ENCODE data around the gene SLC50A1.
A peak's percentile ranks its signal among the peaks of the same experiment; 100 is the strongest.

The SLC50A1 gene

DNA sequence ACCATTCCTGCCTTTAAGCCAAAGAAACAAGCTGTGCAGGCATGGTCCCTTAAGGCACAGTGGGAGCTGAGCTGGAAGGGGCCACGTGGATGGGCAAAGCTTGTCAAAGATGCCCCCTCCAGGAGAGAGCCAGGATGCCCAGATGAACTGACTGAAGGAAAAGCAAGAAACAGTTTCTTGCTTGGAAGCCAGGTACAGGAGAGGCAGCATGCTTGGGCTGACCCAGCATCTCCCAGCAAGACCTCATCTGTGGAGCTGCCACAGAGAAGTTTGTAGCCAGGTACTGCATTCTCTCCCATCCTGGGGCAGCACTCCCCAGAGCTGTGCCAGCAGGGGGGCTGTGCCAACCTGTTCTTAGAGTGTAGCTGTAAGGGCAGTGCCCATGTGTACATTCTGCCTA, 1.3 kb upstream of the SLC50A1 start:
- DNase-seq (ENCODE audit: low read depth): no peak
- in situ Hi-C loops (cut with HindIII; ENCODE audit: low sequenced_read_pairs): no loop called here
- peak overlapping the region; percentile 57 for H3K4me3 ChIP-seq (ENCODE audit: low read depth, low read length)
- TF ChIP-seq, protein P1, sequence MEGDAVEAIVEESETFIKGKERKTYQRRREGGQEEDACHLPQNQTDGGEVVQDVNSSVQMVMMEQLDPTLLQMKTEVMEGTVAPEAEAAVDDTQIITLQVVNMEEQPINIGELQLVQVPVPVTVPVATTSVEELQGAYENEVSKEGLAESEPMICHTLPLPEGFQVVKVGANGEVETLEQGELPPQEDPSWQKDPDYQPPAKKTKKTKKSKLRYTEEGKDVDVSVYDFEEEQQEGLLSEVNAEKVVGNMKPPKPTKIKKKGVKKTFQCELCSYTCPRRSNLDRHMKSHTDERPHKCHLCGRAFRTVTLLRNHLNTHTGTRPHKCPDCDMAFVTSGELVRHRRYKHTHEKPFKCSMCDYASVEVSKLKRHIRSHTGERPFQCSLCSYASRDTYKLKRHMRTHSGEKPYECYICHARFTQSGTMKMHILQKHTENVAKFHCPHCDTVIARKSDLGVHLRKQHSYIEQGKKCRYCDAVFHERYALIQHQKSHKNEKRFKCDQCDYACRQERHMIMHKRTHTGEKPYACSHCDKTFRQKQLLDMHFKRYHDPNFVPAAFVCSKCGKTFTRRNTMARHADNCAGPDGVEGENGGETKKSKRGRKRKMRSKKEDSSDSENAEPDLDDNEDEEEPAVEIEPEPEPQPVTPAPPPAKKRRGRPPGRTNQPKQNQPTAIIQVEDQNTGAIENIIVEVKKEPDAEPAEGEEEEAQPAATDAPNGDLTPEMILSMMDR (IDR thresholded peaks at IDR 0.05; ENCODE audit: low read depth, low read length, missing control alignments): no peak

DNA sequence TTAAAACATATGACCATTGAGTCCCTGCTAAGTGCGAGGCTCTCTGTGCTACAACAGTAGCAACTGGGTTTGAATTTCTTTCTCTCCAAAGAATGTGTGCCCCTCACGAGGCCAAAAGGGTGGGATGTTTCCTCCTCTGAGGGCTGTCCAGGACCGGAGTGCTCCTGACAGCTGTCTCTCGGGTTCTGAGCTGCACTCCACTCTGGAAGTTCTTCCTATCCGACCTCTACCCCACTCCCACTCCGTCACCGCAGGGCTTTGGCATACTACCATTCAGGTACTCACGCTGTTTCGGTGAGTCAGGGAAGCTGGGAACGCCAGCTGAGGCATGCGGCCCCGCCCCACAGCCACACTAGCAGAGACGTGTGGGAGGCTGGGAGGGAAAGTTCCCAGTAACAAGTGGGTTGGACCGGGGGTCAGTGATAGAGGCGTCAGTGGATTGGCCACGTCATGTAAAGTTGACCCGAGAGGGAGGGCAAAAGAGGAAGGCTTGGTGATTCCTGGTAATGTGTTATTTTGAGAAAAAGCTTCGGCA, 705 bp upstream of the SLC50A1 start:
- DNase-seq (ENCODE audit: low read depth): peak; percentile 92
- TF ChIP-seq, protein P1 (IDR thresholded peaks at IDR 0.05; ENCODE audit: low read depth, low read length, missing control alignments): no peak
- in situ Hi-C loops (cut with HindIII; ENCODE audit: low sequenced_read_pairs): no loop called here
- peak overlapping the region; percentile 57 for H3K4me3 ChIP-seq (ENCODE audit: low read depth, low read length)

DNA sequence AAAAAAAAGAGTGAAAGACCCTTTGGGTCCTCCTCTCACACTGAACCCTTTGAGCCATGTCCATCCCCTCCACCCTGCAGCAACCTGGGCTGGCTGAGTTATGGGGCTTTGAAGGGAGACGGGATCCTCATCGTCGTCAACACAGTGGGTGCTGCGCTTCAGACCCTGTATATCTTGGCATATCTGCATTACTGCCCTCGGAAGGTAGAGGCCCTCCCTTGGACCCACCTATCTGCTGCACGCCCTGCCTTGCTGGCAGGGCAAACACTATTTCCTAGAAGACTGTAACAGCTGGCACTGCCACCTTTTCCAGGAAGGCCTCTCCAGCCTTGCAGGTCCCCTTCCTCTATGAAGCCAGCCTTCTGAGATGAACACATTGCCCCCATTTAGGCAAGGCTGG, 1.1 kb downstream of the SLC50A1 start:
- TF ChIP-seq, protein P1 (IDR thresholded peaks at IDR 0.05; ENCODE audit: low read depth, low read length, missing control alignments): no peak
- H3K4me3 ChIP-seq (ENCODE audit: low read depth, low read length): peak overlapping the region; percentile 57
- DNase-seq (ENCODE audit: low read depth): no peak
- in situ Hi-C loops (cut with HindIII; ENCODE audit: low sequenced_read_pairs): no loop called here

DNA sequence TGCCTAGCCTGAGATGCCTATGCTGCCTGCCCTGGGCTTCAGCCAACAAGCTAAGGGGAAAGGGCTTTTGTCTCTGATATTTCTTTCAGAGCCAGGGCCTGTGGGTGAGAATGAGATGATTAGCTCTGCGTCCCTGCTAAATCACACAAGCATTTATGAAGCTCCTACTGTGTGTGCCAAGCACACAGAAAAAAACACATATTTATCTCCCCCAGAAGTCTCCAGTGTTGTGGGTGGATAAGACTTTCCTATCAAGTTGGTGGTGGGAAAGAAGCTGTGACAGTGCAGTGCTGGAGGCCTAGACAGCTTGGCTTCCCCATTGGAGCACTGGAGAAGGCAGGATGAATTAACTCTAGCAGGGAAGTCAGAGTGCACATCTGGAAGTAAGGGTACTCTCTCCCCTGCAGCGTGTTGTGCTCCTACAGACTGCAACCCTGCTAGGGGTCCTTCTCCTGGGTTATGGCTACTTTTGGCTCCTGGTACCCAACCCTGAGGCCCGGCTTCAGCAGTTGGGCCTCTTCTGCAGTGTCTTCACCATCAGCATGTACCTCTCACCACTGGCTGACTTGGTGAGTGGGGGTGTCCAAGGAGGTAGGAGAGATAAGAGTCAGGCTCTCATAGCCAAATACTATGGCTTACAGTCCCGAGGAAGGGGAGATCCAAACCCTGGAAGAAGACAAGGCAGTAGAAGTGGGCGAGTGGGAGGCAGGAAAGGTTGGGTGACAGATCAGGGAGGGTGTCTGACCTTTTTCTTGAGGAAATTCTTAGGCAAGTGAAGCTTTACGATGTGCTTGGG, 1.7 kb downstream of the SLC50A1 start:
- in situ Hi-C loops (cut with HindIII; ENCODE audit: low sequenced_read_pairs): no loop called here
- no peak for DNase-seq (ENCODE audit: low read depth)
- TF ChIP-seq, protein P1 (IDR thresholded peaks at IDR 0.05; ENCODE audit: low read depth, low read length, missing control alignments): no peak
- peak overlapping the region; percentile 57 for H3K4me3 ChIP-seq (ENCODE audit: low read depth, low read length)

DNA sequence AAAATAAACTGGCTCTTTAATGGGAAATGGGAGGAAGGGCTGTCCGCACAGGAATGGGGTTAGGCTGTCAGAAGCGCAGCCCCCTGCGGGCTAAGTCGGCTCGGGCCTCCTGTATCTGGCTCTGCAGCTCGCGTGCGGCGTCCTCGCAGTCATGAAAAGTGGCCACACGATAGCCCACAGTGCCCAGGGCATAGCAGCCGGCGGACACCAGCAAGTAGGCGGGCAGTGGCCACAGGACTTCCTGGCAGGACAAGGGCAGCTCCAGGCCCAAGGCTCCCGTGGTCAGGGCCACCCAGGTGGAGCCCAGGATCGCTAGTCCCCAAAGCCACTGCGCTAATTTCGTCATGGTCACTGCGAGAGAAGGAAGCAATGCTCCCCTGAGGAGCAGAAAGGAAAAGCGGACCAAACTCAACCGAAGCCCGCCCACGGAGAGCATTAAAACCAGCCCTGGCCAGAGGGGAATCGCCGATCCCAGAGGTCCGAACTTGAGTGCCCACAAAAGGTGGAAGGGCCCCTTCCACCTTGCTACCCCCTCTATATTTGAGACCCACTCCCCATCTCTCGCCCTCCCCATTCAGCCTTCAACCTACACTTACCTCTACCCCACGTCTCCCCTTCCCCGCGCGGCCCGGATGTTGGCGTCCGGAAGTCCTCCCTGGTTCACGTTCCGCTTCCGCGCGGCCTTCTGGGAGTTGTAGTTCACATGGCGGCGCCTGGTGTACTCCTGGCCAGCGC, 4.4 kb downstream of the SLC50A1 start, which contains the start of gene DPM3:
TSS of gene DPM3 (minus strand) at position 637 of the 735 bp plus-strand sequence. CDS start at position 346, 291 bp downstream.
- H3K4me3 ChIP-seq (ENCODE audit: low read depth, low read length): peak within 1 kb of the TSS; percentile 79
- in situ Hi-C loops (cut with HindIII; ENCODE audit: low sequenced_read_pairs): no loop called here
- TF ChIP-seq, protein P1 (IDR thresholded peaks at IDR 0.05; ENCODE audit: low read depth, low read length, missing control alignments): no peak
- DNase-seq (ENCODE audit: low read depth): peak; percentile 51

DNA sequence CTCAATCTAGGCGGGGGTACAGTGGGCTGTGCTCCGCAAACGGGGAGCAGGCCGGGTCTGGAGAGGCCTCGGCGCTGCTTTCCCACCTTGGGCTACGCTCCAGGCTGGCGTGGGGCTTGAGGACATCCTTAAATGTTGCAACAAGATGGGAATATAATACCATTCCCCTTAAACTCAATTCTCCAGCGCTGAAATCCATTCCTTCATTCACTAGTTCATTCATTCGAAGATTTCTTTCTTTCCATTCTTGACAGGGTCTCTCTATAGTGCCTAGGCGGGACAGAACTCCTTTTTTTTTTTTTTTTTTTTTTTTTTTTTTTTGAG, 4.9 kb downstream of the SLC50A1 start:
- in situ Hi-C loops (cut with HindIII; ENCODE audit: low sequenced_read_pairs): no loop called here
- DNase-seq (ENCODE audit: low read depth): no peak
- TF ChIP-seq, protein P1 (IDR thresholded peaks at IDR 0.05; ENCODE audit: low read depth, low read length, missing control alignments): no peak
- peak overlapping the region; percentile 79 for H3K4me3 ChIP-seq (ENCODE audit: low read depth, low read length)
